ENCODE data around the gene RBM14. TPM values are rescaled to one million over a fixed set of nuclear protein-coding genes. Genes with fewer than 3 reads are reported as not detected.
A peak's percentile ranks its signal among the peaks of the same experiment; 100 is the strongest.

RBM14 gene
- polyA plus RNA-seq, 3 donors, result 21.9 to 46.7 (median 42.6) TPM

DNA sequence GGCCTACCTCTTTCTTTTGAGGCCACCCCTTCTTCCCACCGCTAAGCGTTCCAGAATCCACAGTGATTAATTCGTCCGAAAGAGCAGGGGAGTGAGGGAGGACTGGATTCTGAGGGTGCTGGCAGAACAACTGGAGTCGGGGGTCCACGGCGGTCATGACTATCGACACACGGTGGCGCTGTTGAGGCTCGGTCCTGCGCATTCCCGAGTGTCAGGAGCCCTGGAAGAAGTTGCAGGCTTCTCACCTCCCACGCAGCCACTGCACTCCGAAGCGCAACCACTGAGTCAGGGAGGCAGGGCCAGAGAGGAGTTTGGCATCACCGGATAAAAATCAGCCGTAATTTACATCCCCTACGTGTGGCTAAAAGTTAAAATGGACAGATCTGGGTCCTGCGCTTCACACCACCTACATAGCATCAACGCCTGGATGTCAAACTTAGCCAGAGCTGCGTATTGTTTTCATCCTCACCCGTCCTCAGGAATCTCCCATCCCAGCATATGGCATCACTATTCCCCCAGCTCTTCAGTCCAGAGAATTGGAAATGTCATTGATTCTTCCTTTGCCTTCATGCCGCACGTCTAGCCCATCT is 37.3 kb upstream of the RBM14 start:
- no peak overlapping the region for H3K27ac Mint-ChIP-seq

DNA sequence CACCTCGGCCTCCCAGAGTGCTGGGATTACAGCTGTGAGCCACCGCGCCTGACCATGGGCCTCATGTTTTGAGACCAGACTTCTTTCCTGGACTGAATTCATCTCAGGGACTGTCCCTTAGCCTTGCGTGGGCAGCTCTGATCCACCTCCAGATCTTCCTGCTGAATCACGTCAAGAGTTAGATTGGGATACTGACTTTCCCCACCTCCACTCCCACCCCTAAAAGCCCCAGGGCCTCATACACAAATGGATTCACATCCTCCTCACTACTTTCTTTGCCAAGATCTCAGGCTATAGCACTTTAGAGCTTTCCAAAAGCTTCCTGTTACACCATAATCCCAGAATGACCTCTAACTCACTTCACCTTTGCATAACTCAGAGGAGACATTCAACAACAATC is 35.6 kb upstream of the RBM14 start:
- no peak overlapping the region for H3K9ac ChIP-seq (ENCODE audit: insufficient read depth, low read length, poor library complexity, severe bottlenecking)
- 96% methylated on average over 5 of the region's 5 CpGs for WGBS (ENCODE audit: insufficient coverage)
- H3K4me3 ChIP-seq (replicated peaks in 1 of 3; ENCODE audit: low read depth in 2 of 3, low read length in 3 of 3), result no peak overlapping the region
- TF ChIP-seq, protein P1, sequence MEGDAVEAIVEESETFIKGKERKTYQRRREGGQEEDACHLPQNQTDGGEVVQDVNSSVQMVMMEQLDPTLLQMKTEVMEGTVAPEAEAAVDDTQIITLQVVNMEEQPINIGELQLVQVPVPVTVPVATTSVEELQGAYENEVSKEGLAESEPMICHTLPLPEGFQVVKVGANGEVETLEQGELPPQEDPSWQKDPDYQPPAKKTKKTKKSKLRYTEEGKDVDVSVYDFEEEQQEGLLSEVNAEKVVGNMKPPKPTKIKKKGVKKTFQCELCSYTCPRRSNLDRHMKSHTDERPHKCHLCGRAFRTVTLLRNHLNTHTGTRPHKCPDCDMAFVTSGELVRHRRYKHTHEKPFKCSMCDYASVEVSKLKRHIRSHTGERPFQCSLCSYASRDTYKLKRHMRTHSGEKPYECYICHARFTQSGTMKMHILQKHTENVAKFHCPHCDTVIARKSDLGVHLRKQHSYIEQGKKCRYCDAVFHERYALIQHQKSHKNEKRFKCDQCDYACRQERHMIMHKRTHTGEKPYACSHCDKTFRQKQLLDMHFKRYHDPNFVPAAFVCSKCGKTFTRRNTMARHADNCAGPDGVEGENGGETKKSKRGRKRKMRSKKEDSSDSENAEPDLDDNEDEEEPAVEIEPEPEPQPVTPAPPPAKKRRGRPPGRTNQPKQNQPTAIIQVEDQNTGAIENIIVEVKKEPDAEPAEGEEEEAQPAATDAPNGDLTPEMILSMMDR (IDR thresholded peaks at IDR 0.05), result no peak
- H3K27ac ChIP-seq (ENCODE audit: low read depth in 1 of 2, low read length in 2 of 2), result no peak overlapping the region
- H4K20me1 ChIP-seq (ENCODE audit: insufficient read depth, low read length), result no peaks in the 10 kb centered on the region
- H3K4me3 Mint-ChIP-seq, result no peak overlapping the region
- no peak for DNase-seq
- H3K4me2 ChIP-seq (replicated peaks; ENCODE audit: extremely low read depth, low read length, poor library complexity, severe bottlenecking), result no peak overlapping the region
- H3K4me1 ChIP-seq (ENCODE audit: control insufficient read depth in 1 of 2, insufficient read depth in 2 of 2, low read length in 2 of 2), result peaks cover 0 to 4% of the 10 kb centered on the region in 2 donors
- no peaks in the 10 kb centered on the region for H3K27me3 ChIP-seq (ENCODE audit: control insufficient read depth in 2 of 2, insufficient read depth in 2 of 2, low read length in 2 of 2)
- intact Hi-C loops (cut with micrococcal nuclease), result loop anchor here in 1 of 2 donors (10.0 kb wide), 1 partner anchor 254 kb away; no protein-coding TSS in a partner anchor
- no peak overlapping the region for H2AFZ ChIP-seq (ENCODE audit: insufficient read depth, low read depth, low read length, poor library complexity, severe bottlenecking)
- H3K36me3 ChIP-seq (replicated peaks in 1 of 2; ENCODE audit: control insufficient read depth in 1 of 2, insufficient read depth in 2 of 2, low read length in 2 of 2), result no peaks in the 10 kb centered on the region
- H3K27ac Mint-ChIP-seq, result no peak overlapping the region
- H3K36me3 Mint-ChIP-seq, result peaks cover 0 to 2% of the 10 kb centered on the region in 2 donors
- H3K9me3 Mint-ChIP-seq, result peaks cover 8 to 23% (median 17%) of the 10 kb centered on the region in 7 donors
- peaks cover 8 to 9% of the 10 kb centered on the region in 2 donors for H3K9me3 ChIP-seq (replicated peaks in 1 of 2; ENCODE audit: control insufficient read depth in 1 of 2, insufficient read depth in 1 of 2, low read length in 2 of 2)
- peaks cover 4 to 16% (median 12%) of the 10 kb centered on the region in 3 donors for H3K27me3 Mint-ChIP-seq (ENCODE audit: low read depth in 3 of 3)
- H3K79me2 ChIP-seq (ENCODE audit: insufficient read depth, low read length), result no peaks in the 10 kb centered on the region
- H3K4me1 Mint-ChIP-seq, result peaks cover 7% of the 10 kb centered on the region

More for the DNA sequence above, 37.3 kb upstream of the RBM14 start:
- H2AFZ ChIP-seq (ENCODE audit: insufficient read depth, low read depth, low read length, poor library complexity, severe bottlenecking), result no peak overlapping the region
- peaks cover 10 to 21% (median 15%) of the 10 kb centered on the region in 3 donors for H3K27me3 Mint-ChIP-seq (ENCODE audit: low read depth in 3 of 3)
- H3K9ac ChIP-seq (ENCODE audit: insufficient read depth, low read length, poor library complexity, severe bottlenecking), result no peak overlapping the region
- intact Hi-C loops (cut with micrococcal nuclease), result loop anchor here (1.0 to 5.0 kb wide), 3 partner anchors 98 to 256 kb away; partner anchors contain the start of gene RBM4B (in 1 of the 2)
- peaks cover 8 to 9% of the 10 kb centered on the region in 2 donors for H3K9me3 ChIP-seq (replicated peaks in 1 of 2; ENCODE audit: control insufficient read depth in 1 of 2, insufficient read depth in 1 of 2, low read length in 2 of 2)
- peak; percentile 52 to 74 (median 73) for DNase-seq
- H3K4me3 ChIP-seq (replicated peaks in 1 of 3; ENCODE audit: low read depth in 2 of 3, low read length in 3 of 3), result no peak overlapping the region
- H3K79me2 ChIP-seq (ENCODE audit: insufficient read depth, low read length), result no peaks in the 10 kb centered on the region
- peaks cover 0 to 4% of the 10 kb centered on the region in 2 donors for H3K4me1 ChIP-seq (ENCODE audit: control insufficient read depth in 1 of 2, insufficient read depth in 2 of 2, low read length in 2 of 2)
- peaks cover 8 to 23% (median 20%) of the 10 kb centered on the region in 7 donors for H3K9me3 Mint-ChIP-seq
- no peaks in the 10 kb centered on the region for H4K20me1 ChIP-seq (ENCODE audit: insufficient read depth, low read length)
- WGBS (ENCODE audit: insufficient coverage), result 14% methylated on average over 20 of the region's 25 CpGs
- TF ChIP-seq, protein P1 (IDR thresholded peaks at IDR 0.05), result peak; percentile 75
- no peak overlapping the region for H3K4me2 ChIP-seq (replicated peaks; ENCODE audit: extremely low read depth, low read length, poor library complexity, severe bottlenecking)
- H3K4me3 Mint-ChIP-seq, result peak overlapping the region in 1 of 2 donors; percentile 22
- no peak overlapping the region for H3K27ac ChIP-seq (ENCODE audit: low read depth in 1 of 2, low read length in 2 of 2)
- no peaks in the 10 kb centered on the region for H3K36me3 ChIP-seq (replicated peaks in 1 of 2; ENCODE audit: control insufficient read depth in 1 of 2, insufficient read depth in 2 of 2, low read length in 2 of 2)
- peaks cover 7% of the 10 kb centered on the region for H3K4me1 Mint-ChIP-seq
- H3K27me3 ChIP-seq (ENCODE audit: control insufficient read depth in 2 of 2, insufficient read depth in 2 of 2, low read length in 2 of 2), result no peaks in the 10 kb centered on the region
- H3K36me3 Mint-ChIP-seq, result peaks cover 0 to 2% of the 10 kb centered on the region in 2 donors

All from CD14-positive monocyte (primary cell).